ENCODE data around the gene DNAI4.

DNAI4 gene

DNA sequence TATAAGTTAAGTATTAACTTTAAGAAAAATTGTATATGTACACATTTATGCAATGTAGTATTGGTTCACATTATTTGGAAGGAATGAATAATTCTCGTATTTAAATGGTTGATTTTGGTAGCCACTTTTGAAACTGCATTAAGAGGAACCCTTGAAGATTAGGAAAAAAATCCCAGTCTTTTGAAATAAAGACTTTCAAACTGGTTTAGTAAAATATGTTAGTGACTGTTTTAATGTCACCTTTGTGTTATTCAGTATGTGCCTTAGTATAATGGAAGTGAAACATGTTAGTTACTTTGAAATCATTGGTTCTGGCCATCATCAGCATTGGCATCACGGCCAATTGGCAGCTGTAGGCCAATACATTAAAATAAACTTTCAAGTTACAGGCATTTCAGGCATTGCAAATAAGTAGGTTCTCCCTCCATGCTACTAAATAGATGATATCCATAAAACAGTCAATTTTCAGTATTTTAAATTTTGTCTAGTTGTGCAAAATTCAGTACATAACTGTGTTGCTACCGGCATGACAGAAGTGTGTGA is 4.6 kb upstream of the DNAI4 start:
- H3K4me3 ChIP-seq (ENCODE audit: low read length) = peak overlapping the region; percentile 96
- TF ChIP-seq, protein P1, sequence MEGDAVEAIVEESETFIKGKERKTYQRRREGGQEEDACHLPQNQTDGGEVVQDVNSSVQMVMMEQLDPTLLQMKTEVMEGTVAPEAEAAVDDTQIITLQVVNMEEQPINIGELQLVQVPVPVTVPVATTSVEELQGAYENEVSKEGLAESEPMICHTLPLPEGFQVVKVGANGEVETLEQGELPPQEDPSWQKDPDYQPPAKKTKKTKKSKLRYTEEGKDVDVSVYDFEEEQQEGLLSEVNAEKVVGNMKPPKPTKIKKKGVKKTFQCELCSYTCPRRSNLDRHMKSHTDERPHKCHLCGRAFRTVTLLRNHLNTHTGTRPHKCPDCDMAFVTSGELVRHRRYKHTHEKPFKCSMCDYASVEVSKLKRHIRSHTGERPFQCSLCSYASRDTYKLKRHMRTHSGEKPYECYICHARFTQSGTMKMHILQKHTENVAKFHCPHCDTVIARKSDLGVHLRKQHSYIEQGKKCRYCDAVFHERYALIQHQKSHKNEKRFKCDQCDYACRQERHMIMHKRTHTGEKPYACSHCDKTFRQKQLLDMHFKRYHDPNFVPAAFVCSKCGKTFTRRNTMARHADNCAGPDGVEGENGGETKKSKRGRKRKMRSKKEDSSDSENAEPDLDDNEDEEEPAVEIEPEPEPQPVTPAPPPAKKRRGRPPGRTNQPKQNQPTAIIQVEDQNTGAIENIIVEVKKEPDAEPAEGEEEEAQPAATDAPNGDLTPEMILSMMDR (IDR thresholded peaks at IDR 0.05; ENCODE audit: low read depth, low read length) = no peak
- no peak for TF ChIP-seq EZH2phosphoT487 (IDR thresholded peaks at IDR 0.05; ENCODE audit: low read depth)
- H3K27ac ChIP-seq (ENCODE audit: low read length) = peak overlapping the region; percentile 9; the same call in 1 of the 2 replicates
- H2AFZ ChIP-seq (ENCODE audit: low read depth, low read length) = no peak overlapping the region
- no peaks in the 10 kb centered on the region for H3K27me3 ChIP-seq (ENCODE audit: low read depth, low read length)
- peaks cover 60% of the 10 kb centered on the region for H3K79me2 ChIP-seq (ENCODE audit: low read length)
- H3K36me3 ChIP-seq (replicated peaks; ENCODE audit: low read depth, low read length) = no peaks in the 10 kb centered on the region
- H3K9me3 ChIP-seq (ENCODE audit: insufficient read depth, low read length) = no peaks in the 10 kb centered on the region
- peaks cover 9% of the 10 kb centered on the region; the same call in 1 of the 2 replicates for H4K20me1 ChIP-seq (ENCODE audit: insufficient read depth, low read length)
- peak overlapping the region; percentile 33; the same call in 1 of the 2 replicates for H3K9ac ChIP-seq (ENCODE audit: low read length)
- peak overlapping the region; percentile 69 for H3K4me2 ChIP-seq (ENCODE audit: low read length)
- H3K4me1 ChIP-seq (ENCODE audit: low read length) = peaks cover 35% of the 10 kb centered on the region

DNA sequence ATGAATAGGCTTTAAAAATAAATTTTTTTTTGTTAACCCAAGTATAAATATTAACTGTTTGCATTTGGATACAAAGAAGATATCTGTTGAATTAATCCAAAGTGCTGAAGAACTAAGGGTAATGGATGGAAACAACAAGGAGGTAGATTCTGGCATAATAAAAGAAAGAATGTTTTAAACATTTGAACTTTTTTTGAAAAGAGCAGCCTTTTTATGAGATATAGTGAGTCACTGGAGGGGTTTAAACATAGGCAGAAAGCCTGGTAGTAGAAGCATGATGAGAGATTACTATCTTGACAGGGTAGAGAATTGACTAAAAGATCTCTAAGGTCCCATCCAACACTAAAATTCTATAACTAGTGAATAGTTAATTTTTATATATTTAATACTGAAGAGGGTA is 2.9 kb upstream of the DNAI4 start:
- no peaks in the 10 kb centered on the region for H3K9me3 ChIP-seq (ENCODE audit: insufficient read depth, low read length)
- H2AFZ ChIP-seq (ENCODE audit: low read depth, low read length) = no peak overlapping the region
- H3K27ac ChIP-seq (ENCODE audit: low read length) = no peak overlapping the region
- no peak overlapping the region for H3K4me3 ChIP-seq (ENCODE audit: low read length)
- no peaks in the 10 kb centered on the region for H3K27me3 ChIP-seq (ENCODE audit: low read depth, low read length)
- peaks cover 6% of the 10 kb centered on the region; the same call in 1 of the 2 replicates for H4K20me1 ChIP-seq (ENCODE audit: insufficient read depth, low read length)
- no peaks in the 10 kb centered on the region for H3K36me3 ChIP-seq (replicated peaks; ENCODE audit: low read depth, low read length)
- H3K79me2 ChIP-seq (ENCODE audit: low read length) = peaks cover 58% of the 10 kb centered on the region
- TF ChIP-seq EZH2phosphoT487 (IDR thresholded peaks at IDR 0.05; ENCODE audit: low read depth) = no peak
- TF ChIP-seq, protein P1 (IDR thresholded peaks at IDR 0.05; ENCODE audit: low read depth, low read length) = no peak
- H3K4me2 ChIP-seq (ENCODE audit: low read length) = no peak overlapping the region
- H3K9ac ChIP-seq (ENCODE audit: low read length) = no peak overlapping the region
- H3K4me1 ChIP-seq (ENCODE audit: low read length) = peaks cover 32% of the 10 kb centered on the region

DNA sequence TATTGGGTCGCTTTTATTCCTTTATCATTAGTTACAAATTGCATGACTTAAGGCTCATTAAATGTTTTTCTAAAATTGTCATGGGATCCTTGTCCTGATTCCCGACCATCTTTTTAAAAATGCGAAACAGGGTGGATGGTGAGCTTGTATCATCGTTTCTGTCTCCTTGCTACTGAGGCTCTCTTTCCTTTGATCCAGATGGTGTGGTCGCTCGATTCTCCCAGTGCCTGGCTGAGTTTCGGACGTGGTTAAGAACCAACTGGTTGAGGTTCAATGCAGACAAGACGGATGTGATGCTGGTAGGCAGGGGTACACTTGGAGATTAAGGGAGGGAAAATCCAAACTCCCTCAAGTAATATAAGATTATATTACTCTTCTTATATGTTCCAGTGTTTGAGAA is 1.3 kb upstream of the DNAI4 start:
- Histone ChIP-seq H2AFZ (ENCODE audit: low read depth, low read length) (peak overlapping the region; percentile 82; the same call in 1 of the 2 replicates), H3K4me3 (ENCODE audit: low read length) (peak overlapping the region; percentile 94), H4K20me1 (ENCODE audit: insufficient read depth, low read length) (no peaks in the 10 kb centered on the region), H3K9me3 (ENCODE audit: insufficient read depth, low read length) (no peaks in the 10 kb centered on the region), H3K4me2 (ENCODE audit: low read length) (peak overlapping the region; percentile 85), H3K36me3 (replicated peaks; ENCODE audit: low read depth, low read length) (no peaks in the 10 kb centered on the region), H3K79me2 (ENCODE audit: low read length) (peaks cover 42% of the 10 kb centered on the region), H3K9ac (ENCODE audit: low read length) (peak overlapping the region; percentile 83), H3K27ac (ENCODE audit: low read length) (peak overlapping the region; percentile 64; the same call in 1 of the 2 replicates), H3K4me1 (ENCODE audit: low read length) (peaks cover 27% of the 10 kb centered on the region), H3K27me3 (ENCODE audit: low read depth, low read length) (no peaks in the 10 kb centered on the region)
- TF ChIP-seq EZH2phosphoT487 (IDR thresholded peaks at IDR 0.05; ENCODE audit: low read depth) = no peak
- TF ChIP-seq, protein P1 (IDR thresholded peaks at IDR 0.05; ENCODE audit: low read depth, low read length) = no peak

DNA sequence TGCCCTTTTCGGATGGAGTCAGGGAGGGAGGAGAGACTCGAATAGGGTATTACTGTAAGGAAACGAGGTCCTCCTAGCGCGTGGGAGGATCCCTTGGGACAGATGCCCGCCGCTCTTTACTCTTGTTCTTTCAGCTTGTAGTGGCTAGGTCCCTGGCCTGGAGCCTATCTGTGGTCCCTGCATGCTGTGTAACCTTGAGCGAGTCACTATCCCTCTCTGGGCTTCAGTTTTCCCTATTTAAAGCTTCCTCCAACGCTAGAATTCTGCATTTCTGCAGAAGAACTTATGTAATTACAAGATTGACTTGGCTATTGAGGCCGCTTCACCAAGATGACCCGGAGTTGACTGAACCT is 878 bp upstream of the DNAI4 start:
- peak overlapping the region; percentile 85 for H3K4me2 ChIP-seq (ENCODE audit: low read length)
- peak overlapping the region; percentile 94 for H3K4me3 ChIP-seq (ENCODE audit: low read length)
- H3K9ac ChIP-seq (ENCODE audit: low read length) = peak overlapping the region; percentile 83
- no peaks in the 10 kb centered on the region for H4K20me1 ChIP-seq (ENCODE audit: insufficient read depth, low read length)
- H3K27ac ChIP-seq (ENCODE audit: low read length) = peak overlapping the region; percentile 64
- H3K9me3 ChIP-seq (ENCODE audit: insufficient read depth, low read length) = no peaks in the 10 kb centered on the region
- H3K79me2 ChIP-seq (ENCODE audit: low read length) = peaks cover 38% of the 10 kb centered on the region
- H3K4me1 ChIP-seq (ENCODE audit: low read length) = peaks cover 27% of the 10 kb centered on the region
- no peak for TF ChIP-seq EZH2phosphoT487 (IDR thresholded peaks at IDR 0.05; ENCODE audit: low read depth)
- TF ChIP-seq, protein P1 (IDR thresholded peaks at IDR 0.05; ENCODE audit: low read depth, low read length) = no peak
- H3K27me3 ChIP-seq (ENCODE audit: low read depth, low read length) = no peaks in the 10 kb centered on the region
- H2AFZ ChIP-seq (ENCODE audit: low read depth, low read length) = peak overlapping the region; percentile 82
- H3K36me3 ChIP-seq (replicated peaks; ENCODE audit: low read depth, low read length) = no peaks in the 10 kb centered on the region

All from OCI-LY3 (cell line).